GM11168 (cell line): Measurements from ENCODE around the gene L2HGDH.

ENCODE experiments used
- in situ Hi-C: fragments of 300-500 bp; cut with MboI; formaldehyde crosslinking; loops from one replicate; pipeline ENCODE4 v1.12.0; 2022; ENCODE audit warnings: low sequenced_read_pairs; ENCODE audit not compliant: unreplicated experiment

L2HGDH gene

GRCh38 chr14:50233166-50233950 is 78.7 kb downstream of the L2HGDH start:
- in situ Hi-C loops, result no loop called here

GRCh38 chr14:50232276-50232642 is 79.8 kb downstream of the L2HGDH start:
- in situ Hi-C loops, result no loop called here

DNA sequence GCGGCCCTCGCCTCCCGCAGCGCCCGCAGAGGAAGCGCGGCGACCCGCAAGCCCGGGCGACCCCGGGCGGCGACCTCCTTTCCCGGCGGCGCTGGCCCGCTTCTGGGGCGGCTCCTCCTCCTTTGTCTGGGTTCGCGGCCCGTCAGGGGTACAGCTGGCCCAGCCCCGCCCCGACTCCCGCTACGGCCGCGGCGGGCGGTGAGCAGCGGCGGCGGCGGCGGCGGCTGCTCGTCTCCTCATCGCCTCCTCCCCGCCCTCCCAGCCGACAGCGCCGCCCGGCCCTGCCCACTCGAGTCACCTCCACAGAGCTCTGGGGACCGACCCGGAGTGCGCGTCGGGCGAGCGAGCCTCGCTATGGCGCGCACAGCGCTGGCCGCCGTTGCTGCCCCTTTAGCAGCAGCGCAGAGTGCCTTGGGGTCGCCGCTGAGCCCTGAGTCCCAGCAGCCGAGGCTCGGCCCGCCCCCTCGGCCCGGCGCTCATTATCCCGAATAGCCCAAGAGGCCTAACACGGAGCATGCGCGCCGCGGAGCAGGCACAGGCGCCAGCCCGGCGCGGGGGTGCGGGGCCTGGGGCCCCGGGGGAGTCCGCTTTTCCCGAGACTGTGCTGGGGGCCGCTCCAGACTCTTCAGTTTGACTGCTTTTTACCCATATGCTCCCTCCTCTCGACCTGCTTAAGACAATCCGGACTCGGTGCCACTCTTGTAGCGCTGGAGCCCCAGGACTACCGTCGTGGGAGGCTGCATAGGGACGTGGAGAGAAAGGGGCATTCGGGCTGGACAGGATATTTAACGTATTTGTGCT is 80.4 kb downstream of the L2HGDH start, which contains the start of gene SOS2:
Gene SOS2, minus strand, starts transcription at position 104 of the 801 bp plus-strand sequence. CDS start 295 bp downstream, outside the sequence.
- in situ Hi-C loops, result no loop called here

DNA sequence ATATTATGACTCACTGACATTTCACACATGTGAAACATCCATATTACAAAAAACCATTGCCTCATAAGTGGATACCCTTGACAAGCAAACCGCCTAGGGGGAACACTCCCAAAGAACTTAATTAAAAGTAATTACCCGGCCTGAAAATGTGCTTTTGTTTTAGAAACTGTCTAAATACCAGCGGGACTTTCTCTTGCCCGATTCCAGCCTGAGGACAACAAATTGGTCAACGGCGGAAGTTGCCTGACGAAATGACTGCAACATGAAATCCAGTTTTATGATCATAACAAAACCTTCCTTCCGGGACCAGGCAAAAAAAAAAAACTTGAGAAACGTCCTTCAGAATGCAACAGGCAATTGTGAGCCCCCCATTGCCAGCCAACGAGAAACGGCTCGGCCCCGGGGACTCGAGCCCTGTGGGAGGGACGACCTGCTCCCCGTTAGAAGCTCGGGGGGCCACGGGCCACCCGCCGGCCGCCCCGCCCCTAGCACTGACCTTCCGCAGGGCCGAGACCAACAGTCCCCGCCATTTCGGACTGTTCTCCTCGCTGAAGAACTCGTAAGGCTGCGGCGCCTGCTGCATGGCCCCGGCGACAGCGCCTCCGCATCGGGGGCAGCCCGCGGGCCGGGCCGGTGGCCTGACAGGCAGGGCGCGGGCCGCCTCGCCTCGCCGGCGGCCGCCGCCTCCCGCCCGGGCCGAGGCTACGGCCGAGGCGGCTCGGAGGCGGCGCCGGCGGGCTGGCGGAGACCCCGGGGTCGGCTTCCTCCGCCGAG is 81.1 kb downstream of the L2HGDH start:
- in situ Hi-C loops, result no loop called here

GRCh38 chr14:50230401-50230700 is 81.7 kb downstream of the L2HGDH start:
- in situ Hi-C loops, result no loop called here

GRCh38 chr14:50229681-50230080 is 82.3 kb downstream of the L2HGDH start:
- in situ Hi-C loops, result no loop called here

GRCh38 chr14:50228313-50228712 is 83.7 kb downstream of the L2HGDH start:
- in situ Hi-C loops, result no loop called here

GRCh38 chr14:50225974-50226297 is 86.1 kb downstream of the L2HGDH start:
- in situ Hi-C loops, result no loop called here

DNA sequence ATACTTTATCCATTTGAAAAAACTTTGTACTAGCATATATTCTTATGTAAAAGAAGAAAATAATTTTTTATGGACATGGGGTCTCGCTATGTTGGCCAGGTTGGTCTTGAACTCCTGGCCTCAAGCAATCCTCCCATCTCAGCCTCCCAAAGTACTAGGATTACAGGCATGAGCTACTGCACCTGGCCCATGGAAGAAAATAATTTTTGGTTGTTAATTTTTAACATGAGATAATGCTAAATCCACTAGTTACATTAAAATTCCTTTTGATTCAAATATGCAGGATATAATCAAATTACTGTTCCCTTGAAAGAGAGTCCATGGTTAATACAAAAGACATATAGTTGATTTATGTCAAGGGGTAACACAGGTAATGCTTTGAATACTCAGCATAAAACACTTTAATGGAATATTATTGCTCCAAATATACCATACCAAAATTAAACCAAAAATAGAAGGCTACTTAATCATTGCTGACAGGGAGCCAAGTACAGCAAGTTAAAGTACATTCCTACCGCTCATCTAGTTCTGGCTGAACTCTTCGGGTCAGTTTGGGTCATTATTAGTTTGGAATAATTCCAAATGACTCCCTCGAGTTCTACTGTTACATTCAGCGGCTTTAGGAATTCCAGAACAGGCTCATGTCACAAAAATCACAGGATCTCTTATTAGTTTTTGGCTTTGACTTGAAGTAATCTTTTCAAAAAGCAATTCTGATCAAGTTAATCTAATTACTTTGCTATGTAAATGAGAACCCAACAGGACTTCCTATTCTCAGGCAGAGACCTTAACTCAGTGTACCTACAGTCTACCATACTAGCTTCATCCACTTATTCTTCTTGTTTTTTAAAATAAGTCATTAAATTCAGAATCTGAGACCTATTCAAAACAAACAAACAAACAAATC is 86.7 kb downstream of the L2HGDH start:
- in situ Hi-C loops, result no loop called here

DNA sequence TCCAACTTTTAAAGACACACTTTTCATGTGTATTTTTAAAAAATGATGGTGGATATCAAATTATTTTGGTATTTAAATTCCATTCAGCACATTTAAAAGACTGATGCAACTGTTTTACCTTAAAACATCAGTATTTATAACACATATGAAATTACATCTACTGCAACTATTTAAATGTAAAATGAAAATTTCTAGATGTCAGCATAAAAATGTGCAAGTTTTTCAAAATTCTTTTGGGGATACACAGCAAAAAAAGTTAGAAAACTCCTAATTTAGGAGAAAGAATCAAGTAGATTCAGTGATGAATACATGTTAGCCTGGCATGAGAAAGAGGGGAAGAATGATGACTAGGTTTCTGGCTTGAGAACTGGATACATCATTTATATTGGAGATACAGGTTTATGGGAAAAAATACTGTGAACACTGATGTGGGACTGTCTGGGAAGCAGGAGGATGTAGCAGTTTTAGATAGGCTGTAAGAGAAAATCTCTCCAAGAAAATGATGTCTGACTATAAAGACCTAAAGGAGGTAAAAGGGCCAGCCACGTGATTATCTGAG is 89.9 kb downstream of the L2HGDH start:
- in situ Hi-C loops, result no loop called here

DNA sequence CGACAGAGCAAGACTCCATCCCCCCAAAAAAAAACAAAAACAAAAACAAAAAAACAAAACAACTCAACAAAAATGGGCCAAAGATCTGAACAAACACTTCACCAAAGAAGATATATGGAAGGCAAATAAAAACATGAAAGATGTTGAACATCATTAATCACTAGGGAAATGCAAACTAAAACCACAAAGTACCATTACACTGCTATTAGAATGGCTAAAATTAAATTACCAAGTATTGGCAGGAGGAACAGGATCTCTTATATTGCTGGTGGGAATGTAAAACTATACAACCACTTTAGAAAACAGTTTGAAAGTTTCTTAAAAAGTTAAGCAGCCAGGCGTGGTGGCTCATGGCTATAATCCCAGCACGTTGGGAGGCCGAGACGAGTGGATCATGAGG is 93.5 kb downstream of the L2HGDH start:
- in situ Hi-C loops, result no loop called here

GRCh38 chr14:50215416-50215815 is 96.6 kb downstream of the L2HGDH start:
- in situ Hi-C loops, result no loop called here

GRCh38 chr14:50213795-50214194 is 98.2 kb downstream of the L2HGDH start:
- in situ Hi-C loops, result no loop called here

DNA sequence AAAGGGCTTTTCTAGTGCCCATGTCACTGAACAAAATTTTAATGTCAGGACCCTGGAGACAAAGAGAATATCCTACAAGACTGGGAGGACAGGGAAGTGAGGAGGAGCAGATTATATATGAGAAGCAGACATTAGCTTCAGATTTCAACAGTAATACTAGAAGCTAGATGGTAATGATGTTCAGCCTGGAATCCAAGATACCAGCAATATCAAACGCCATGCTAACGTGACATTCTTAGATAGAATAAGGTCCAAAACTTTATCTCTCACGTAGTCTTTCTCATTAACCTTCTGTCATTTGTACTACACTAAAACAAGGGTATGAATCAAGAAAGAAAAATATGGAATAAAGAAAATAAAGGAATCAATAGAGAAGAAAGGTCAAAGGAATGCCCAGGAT is 99.3 kb downstream of the L2HGDH start:
- in situ Hi-C loops, result no loop called here

DNA sequence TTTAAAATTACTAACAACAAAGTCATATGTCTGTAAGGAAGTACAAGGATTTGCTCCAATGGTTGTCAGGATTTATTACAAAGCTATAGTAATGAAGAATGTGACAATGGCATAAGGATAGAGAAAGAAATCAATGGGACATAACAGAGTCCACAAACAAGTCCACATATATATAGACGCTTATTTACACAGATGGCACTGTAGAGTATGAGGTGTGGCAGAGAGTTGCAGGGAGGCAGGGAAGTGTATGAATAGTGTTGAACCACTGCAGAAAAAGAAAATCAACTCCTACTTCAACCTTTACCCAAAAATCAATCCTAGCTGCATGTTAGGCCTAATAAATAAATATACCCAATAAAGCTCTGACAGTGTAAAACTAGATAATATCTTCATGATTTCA is 102.0 kb downstream of the L2HGDH start:
- in situ Hi-C loops, result no loop called here

DNA sequence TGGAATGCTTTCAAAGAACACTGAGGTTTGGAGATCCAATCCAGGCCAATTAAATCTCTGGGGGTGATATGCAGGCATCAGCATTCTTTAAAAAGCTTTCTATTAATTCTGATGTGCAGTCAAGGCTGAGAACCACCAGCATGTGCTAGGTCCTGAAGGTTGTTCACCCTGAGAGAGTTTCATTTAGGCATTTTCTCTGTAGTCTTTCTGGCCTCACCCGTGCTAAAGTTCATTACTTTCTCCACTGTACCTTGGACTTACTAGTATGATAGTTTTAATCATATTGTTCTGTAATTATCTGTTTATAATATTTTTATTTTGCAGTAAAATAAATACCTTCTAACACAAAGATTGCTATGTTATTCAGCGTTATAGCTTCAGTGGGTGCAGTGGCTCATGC is 113.5 kb downstream of the L2HGDH start:
- in situ Hi-C loops, result no loop called here

DNA sequence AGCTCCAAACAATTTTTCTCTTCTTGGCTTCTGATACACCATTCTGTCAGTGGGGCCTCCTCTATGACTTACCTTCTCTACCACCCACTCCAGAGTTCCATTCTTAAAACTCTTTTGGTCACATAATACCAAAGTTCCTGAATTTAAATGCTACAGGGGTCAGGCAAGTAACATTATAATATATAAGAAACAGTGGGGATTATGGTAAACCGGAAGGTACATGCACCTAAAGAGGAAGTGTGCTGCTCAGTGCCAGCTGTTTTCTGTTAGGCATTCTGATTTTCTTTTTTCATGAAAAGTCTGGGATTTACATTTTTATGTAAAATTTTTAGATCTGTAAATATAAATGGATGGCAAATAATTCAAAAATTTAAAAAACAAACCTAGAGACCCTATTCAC is 120.5 kb downstream of the L2HGDH start:
- in situ Hi-C loops, result no loop called here
